A549 (cell line): Measurements from ENCODE around the gene ST6GALNAC5. TPM values are rescaled to one million over a fixed set of nuclear protein-coding genes. Genes with fewer than 3 reads are reported as not detected.

Experiments
- ATAC-seq, 2 experiments: fragments of 200-7000 bp in 1 of 2; fragments of >200 bp in 1 of 2; cut with Nextera tagmentation in 1 of 2; cut with Tn5 transposase in 1 of 2; 3 replicates each; pipeline versions ENCODE4 v1.8.0 to v1.9.1; 2018 to 2020; ENCODE audit warnings: mild to moderate bottlenecking in 1 of 2, moderate library complexity in 1 of 2
- CTCF ChIA-PET: fragments of 300-600 bp; sonication (Branson Sonifier 250); formaldehyde crosslinking; extraction: SDS; loops from one replicate; lab custom pipeline; 2021; ENCODE audit warnings: antibody characterized with exemption, inconsistent platforms; lab: Yijun Ruan, JAX
- POLR2A ChIA-PET: fragments of 350-600 bp; formaldehyde crosslinking; extraction: SDS; loops from one replicate; lab custom pipeline; 2021; ENCODE audit warnings: antibody characterized with exemption, inconsistent platforms; lab: Yijun Ruan, JAX
- DNase-seq, 2 experiments: peaks; one replicate each; pipeline versions ENCODE4 v3.0.0 to v3.0.0-alpha.2; 2011 to 2016; ENCODE audit warnings: low read depth in 1 of 2, low spot score in 1 of 2
- FAIRE-seq: peaks from 2 replicates; lab custom pipeline; 2011; peaks lifted over from hg19 to GRCh38; lab: Jason Lieb, UNC
- H3K27ac ChIP-seq, 2 experiments: fragments of >200 bp; sonication (Bioruptor Twin); formaldehyde crosslinking; 3 replicates each; pipeline ENCODE4 v1.5.1; 2016 to 2017
- H3K4me1 ChIP-seq: fragments of >200 bp; sonication (Bioruptor Twin); formaldehyde crosslinking; 3 replicates; pipeline ENCODE4 v1.6.1; 2016
- H3K4me2 ChIP-seq: fragments of >200 bp; sonication (Bioruptor Twin); formaldehyde crosslinking; 3 replicates; pipeline ENCODE4 v1.6.1; 2016
- H3K4me3 ChIP-seq: fragments of >200 bp; sonication (Bioruptor Twin); formaldehyde crosslinking; 3 replicates; pipeline ENCODE4 v1.5.1; 2016
- H3K9me3 ChIP-seq: fragments of >200 bp; sonication (Bioruptor Twin); formaldehyde crosslinking; 3 replicates; pipeline ENCODE4 v1.6.1; 2016
- CBX2 ChIP-seq: fragments of 200-600 bp; sonication (generic); IDR thresholded peaks from 2 replicates; pipeline ENCODE4 v1.6.1; 2016; ENCODE audit warnings: low read depth, mild to moderate bottlenecking, borderline replicate concordance
- CHD4 ChIP-seq: fragments of 200-600 bp; sonication (generic); IDR thresholded peaks from 2 replicates; pipeline ENCODE4 v1.6.1; 2016; ENCODE audit warnings: antibody characterized with exemption, mild to moderate bottlenecking, borderline replicate concordance
- E2F6 ChIP-seq: IDR thresholded peaks from 2 replicates; pipeline ENCODE4 v1.6.1; 2012; ENCODE audit warnings: low read depth, borderline replicate concordance
- EHF ChIP-seq: fragments of 250-450 bp; sonication (Bioruptor Pico); IDR thresholded peaks from 2 replicates; pipeline ENCODE4 v1.5.0; 2020; ENCODE audit warnings: mild to moderate bottlenecking
- ELK1 ChIP-seq: fragments of 150-350 bp; IDR thresholded peaks from 2 replicates; pipeline ENCODE4 v1.6.1; 2014; ENCODE audit warnings: low read depth, mild to moderate bottlenecking, low read length
- FOXS1 ChIP-seq: fragments of 250-450 bp; sonication (Bioruptor Pico); IDR thresholded peaks from 2 replicates; pipeline ENCODE4 v1.5.0; 2020; ENCODE audit warnings: mild to moderate bottlenecking, moderate library complexity
- GATA3 ChIP-seq: IDR thresholded peaks from 2 replicates; pipeline ENCODE4 v1.6.1; 2012; ENCODE audit warnings: borderline replicate concordance
- HDAC2 ChIP-seq: fragments of 200-600 bp; sonication (generic); IDR thresholded peaks from 2 replicates; pipeline ENCODE4 v1.6.1; 2016
- HES2 ChIP-seq: fragments of >200 bp; sonication (Bioruptor Twin); formaldehyde crosslinking; IDR thresholded peaks from 2 replicates; pipeline ENCODE4 v1.6.1; 2016
- HEYL ChIP-seq: fragments of 250-450 bp; sonication (Bioruptor Pico); IDR thresholded peaks from 2 replicates; pipeline ENCODE4 v1.8.0; 2021; ENCODE audit warnings: mild to moderate bottlenecking, moderate library complexity
- HOXB5 ChIP-seq: fragments of 250-450 bp; sonication (Bioruptor Pico); IDR thresholded peaks from 2 replicates; pipeline ENCODE4 v1.5.0; 2020; ENCODE audit warnings: mild to moderate bottlenecking, moderate library complexity
- JUNB ChIP-seq: fragments of >200 bp; sonication (Bioruptor Twin); formaldehyde crosslinking; IDR thresholded peaks from 2 replicates; pipeline ENCODE4 v1.6.1; 2016
- KDM1A ChIP-seq: fragments of 200-600 bp; sonication (generic); IDR thresholded peaks from 2 replicates; pipeline ENCODE4 v1.6.1; 2016; ENCODE audit warnings: low read depth, mild to moderate bottlenecking
- NPAS2 ChIP-seq: fragments of 250-450 bp; sonication (Bioruptor Pico); IDR thresholded peaks from 2 replicates; pipeline ENCODE4 v1.8.0; 2022; ENCODE audit warnings: mild to moderate bottlenecking, moderate library complexity, borderline replicate concordance
- NR3C1 ChIP-seq: fragments of >200 bp; sonication (Bioruptor Twin); formaldehyde crosslinking; IDR thresholded peaks from 3 replicates; pipeline ENCODE4 v1.6.1; 2017
- PBX3 ChIP-seq: IDR thresholded peaks from 2 replicates; pipeline ENCODE4 v1.6.1; 2012
- POLR2A ChIP-seq: IDR thresholded peaks from 2 replicates; pipeline ENCODE4 v1.6.1; 2012; ENCODE audit warnings: mild to moderate bottlenecking, low read length
- USF2 ChIP-seq: fragments of 450-650 bp; IDR thresholded peaks from 2 replicates; pipeline ENCODE4 v1.6.1; 2014; ENCODE audit warnings: antibody characterized with exemption
- ZC3H11A ChIP-seq: fragments of 450-650 bp; IDR thresholded peaks from 2 replicates; pipeline ENCODE4 v1.6.1; 2014; ENCODE audit warnings: antibody characterized with exemption, mild to moderate bottlenecking
- ZFP36 ChIP-seq: fragments of 450-650 bp; IDR thresholded peaks from 2 replicates; pipeline ENCODE4 v1.6.1; 2014; ENCODE audit warnings: borderline replicate concordance; ENCODE audit not compliant: partially characterized antibody
- ZNF302 ChIP-seq: fragments of 250-450 bp; sonication (Bioruptor Pico); IDR thresholded peaks from 2 replicates; pipeline ENCODE4 v1.9.0; 2021; ENCODE audit warnings: inconsistent platforms, mild to moderate bottlenecking, moderate library complexity
- ZSCAN20 ChIP-seq: fragments of 250-450 bp; sonication (Bioruptor Pico); IDR thresholded peaks from 2 replicates; pipeline ENCODE4 v1.8.0; 2022; ENCODE audit warnings: mild to moderate bottlenecking, moderate library complexity
- WGBS: methylation state at CpG from one replicate; pipeline ENCODE4 v1.1.6; 2017; ENCODE audit errors: missing lambda C conversion rate; 5-methylcytosine and 5-hydroxymethylcytosine counted together
- polyA plus RNA-seq, 4 experiments: library from polyadenylated mRNA; depleted of rRNA in 3 of 4; stranded (reverse); fragments of >200 nt; fragmentation: RNase III in 1 of 4; extraction: RNeasy Plus Mini Kit Qiagen cat#74134 plus additional on column Dnase treatment in 1 of 4; gene quantifications; 2 replicates in 3 of 4; 3 replicates in 1 of 4; pipeline ENCODE4 v1.2.3, GENCODE V29; 2011 to 2017

The ST6GALNAC5 gene
- polyA plus RNA-seq, 2 of the 4 experiments (the other 2 are of a cell fraction): not detected

- TF ChIP-seq FOXS1: no peak
- TF ChIP-seq, all 56 proteins: peak for 0
Observed at GRCh38 chr1:76840278-76840677, 27.0 kb upstream of the ST6GALNAC5 start (continued).

- H3K4me1 ChIP-seq: no peaks in the 10 kb centered on the region
- H3K27ac ChIP-seq: no peak overlapping the region
- H3K4me3 ChIP-seq: no peak overlapping the region
- H3K9me3 ChIP-seq: no peaks in the 10 kb centered on the region
- no peak for FAIRE-seq
- TF ChIP-seq ZNF302 (CRISPR knock-in tag) (no peak), KDM1A (no peak), HOXB5 (CRISPR knock-in tag) (no peak), ZSCAN20 (no peak), HDAC2 (no peak), NPAS2 (CRISPR knock-in tag) (no peak), USF2 (no peak), PBX3 (no peak), E2F6 (no peak)
- WGBS: 0% methylated on average over 2 of the region's 2 CpGs
- ChIA-PET POLR2A (no interaction called here), CTCF (no interaction called here)
- no peak overlapping the region for H3K4me2 ChIP-seq
- ATAC-seq: no peak
- no peak for DNase-seq
Observed at GRCh38 chr1:76841460-76841859, 25.8 kb upstream of the ST6GALNAC5 start.

- no peak for DNase-seq
- ChIA-PET POLR2A (no interaction called here), CTCF (no interaction called here)
- no peak for ATAC-seq
- no peak overlapping the region for H3K27ac ChIP-seq
- H3K9me3 ChIP-seq: no peaks in the 10 kb centered on the region
- TF ChIP-seq ZC3H11A: no peak
- no peak for TF ChIP-seq CHD4
- TF ChIP-seq ZFP36: no peak
- no peak for TF ChIP-seq HEYL (CRISPR knock-in tag)
- TF ChIP-seq NR3C1: no peak
- TF ChIP-seq EHF (CRISPR knock-in tag): no peak
- no peak for TF ChIP-seq GATA3
- no peak for TF ChIP-seq ZSCAN20
- no peak for TF ChIP-seq JUNB
- TF ChIP-seq POLR2A: no peak
- TF ChIP-seq HOXB5 (CRISPR knock-in tag): no peak
- TF ChIP-seq ELK1: no peak
- TF ChIP-seq CBX2: no peak
- no peak for TF ChIP-seq HES2
- 29% methylated on average over 5 of the region's 5 CpGs for WGBS
- H3K4me1 ChIP-seq: no peaks in the 10 kb centered on the region
- no peak overlapping the region for H3K4me2 ChIP-seq
- no peak for FAIRE-seq
- H3K4me3 ChIP-seq: no peak overlapping the region
Observed at GRCh38 chr1:76843821-76844464, 23.3 kb upstream of the ST6GALNAC5 start.
